Measurements from ENCODE around the gene TTC34.

The TTC34 gene

DNA sequence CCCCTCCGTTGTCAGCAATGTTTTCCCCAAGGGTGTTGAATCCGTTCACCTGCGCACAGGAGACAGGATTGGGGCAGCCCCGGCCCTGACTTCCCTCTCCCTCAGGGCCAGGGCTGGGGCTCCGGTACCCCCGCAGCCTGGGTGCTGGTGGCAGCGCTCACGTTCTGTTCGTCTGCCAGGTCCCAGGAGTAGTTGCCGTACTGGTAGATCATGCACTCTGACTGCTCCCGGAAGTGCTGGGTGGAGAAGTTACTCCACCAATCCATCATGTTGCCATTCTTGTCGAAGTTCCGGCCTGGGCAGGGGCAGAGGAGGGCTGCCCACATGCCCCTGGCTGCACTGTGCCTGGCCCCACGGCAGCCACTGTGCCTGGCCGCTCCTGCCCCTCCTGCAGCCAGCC lies 208.8 kb downstream of the TTC34 start:
- TF ChIP-seq, protein P1, sequence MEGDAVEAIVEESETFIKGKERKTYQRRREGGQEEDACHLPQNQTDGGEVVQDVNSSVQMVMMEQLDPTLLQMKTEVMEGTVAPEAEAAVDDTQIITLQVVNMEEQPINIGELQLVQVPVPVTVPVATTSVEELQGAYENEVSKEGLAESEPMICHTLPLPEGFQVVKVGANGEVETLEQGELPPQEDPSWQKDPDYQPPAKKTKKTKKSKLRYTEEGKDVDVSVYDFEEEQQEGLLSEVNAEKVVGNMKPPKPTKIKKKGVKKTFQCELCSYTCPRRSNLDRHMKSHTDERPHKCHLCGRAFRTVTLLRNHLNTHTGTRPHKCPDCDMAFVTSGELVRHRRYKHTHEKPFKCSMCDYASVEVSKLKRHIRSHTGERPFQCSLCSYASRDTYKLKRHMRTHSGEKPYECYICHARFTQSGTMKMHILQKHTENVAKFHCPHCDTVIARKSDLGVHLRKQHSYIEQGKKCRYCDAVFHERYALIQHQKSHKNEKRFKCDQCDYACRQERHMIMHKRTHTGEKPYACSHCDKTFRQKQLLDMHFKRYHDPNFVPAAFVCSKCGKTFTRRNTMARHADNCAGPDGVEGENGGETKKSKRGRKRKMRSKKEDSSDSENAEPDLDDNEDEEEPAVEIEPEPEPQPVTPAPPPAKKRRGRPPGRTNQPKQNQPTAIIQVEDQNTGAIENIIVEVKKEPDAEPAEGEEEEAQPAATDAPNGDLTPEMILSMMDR (conservative IDR thresholded peaks at IDR 0.05; ENCODE audit: control insufficient read depth, insufficient read depth, low read depth, low read length): no peak
- H3K4me3 ChIP-seq (ENCODE audit: control insufficient read depth, low read depth, low read length): no peak overlapping the region
- DNase-seq (ENCODE audit: low read depth): no peak

DNA sequence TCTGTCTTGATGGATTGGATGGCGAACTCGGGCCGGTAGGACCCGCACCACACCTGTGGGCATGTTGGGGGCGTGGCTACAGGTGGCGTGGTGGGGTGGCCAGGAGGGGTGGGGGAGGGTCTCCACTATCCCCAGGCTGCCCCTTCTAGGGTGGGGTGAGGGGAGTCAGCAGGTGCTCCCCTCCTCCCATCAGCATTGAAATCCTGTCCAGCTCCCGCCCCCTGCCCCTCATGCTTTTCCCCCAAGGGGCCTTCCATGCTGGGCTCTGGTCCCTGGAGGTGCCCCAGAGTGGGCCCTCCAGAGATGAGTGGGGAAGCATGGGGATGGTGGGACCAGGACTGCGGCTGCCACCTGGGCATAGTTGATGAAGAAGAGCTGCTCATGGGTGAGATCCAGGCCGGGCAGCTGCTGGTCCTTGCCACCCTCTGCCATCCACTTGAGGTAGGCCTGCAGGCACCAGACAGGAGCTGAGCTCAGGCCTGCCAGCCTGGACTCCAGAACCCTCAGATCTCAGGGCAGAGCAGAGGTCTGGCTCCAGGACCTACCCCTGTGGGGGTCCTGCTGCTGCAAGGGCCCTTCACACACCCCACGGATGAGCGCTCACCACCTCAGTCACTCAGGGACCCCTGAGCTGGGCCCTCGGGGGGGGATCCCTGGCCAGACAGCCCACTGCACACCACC lies 209.8 kb downstream of the TTC34 start:
- no peak overlapping the region for H3K4me3 ChIP-seq (ENCODE audit: control insufficient read depth, low read depth, low read length)
- no peak for DNase-seq (ENCODE audit: low read depth)
- TF ChIP-seq, protein P1 (conservative IDR thresholded peaks at IDR 0.05; ENCODE audit: control insufficient read depth, insufficient read depth, low read depth, low read length): no peak

DNA sequence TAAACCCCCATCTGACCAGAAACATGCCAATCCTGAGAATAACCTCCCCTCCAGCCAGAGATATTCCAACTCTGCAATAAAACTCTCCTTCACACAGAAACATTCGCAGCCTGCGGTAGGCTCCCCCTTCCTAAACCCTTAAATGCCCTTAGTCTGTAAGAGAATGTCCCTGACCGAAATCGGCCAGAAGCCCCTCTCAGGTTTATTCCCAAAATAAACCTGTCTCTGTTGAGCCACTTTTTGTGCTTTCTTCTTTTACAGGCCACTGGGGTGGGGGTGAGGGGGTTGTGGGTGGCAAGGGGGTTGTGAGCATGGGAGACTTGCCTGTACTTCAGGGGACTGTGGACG lies 210.3 kb downstream of the TTC34 start:
- H3K4me3 ChIP-seq (ENCODE audit: control insufficient read depth, low read depth, low read length): no peak overlapping the region
- no peak for DNase-seq (ENCODE audit: low read depth)
- TF ChIP-seq, protein P1 (conservative IDR thresholded peaks at IDR 0.05; ENCODE audit: control insufficient read depth, insufficient read depth, low read depth, low read length): no peak

DNA sequence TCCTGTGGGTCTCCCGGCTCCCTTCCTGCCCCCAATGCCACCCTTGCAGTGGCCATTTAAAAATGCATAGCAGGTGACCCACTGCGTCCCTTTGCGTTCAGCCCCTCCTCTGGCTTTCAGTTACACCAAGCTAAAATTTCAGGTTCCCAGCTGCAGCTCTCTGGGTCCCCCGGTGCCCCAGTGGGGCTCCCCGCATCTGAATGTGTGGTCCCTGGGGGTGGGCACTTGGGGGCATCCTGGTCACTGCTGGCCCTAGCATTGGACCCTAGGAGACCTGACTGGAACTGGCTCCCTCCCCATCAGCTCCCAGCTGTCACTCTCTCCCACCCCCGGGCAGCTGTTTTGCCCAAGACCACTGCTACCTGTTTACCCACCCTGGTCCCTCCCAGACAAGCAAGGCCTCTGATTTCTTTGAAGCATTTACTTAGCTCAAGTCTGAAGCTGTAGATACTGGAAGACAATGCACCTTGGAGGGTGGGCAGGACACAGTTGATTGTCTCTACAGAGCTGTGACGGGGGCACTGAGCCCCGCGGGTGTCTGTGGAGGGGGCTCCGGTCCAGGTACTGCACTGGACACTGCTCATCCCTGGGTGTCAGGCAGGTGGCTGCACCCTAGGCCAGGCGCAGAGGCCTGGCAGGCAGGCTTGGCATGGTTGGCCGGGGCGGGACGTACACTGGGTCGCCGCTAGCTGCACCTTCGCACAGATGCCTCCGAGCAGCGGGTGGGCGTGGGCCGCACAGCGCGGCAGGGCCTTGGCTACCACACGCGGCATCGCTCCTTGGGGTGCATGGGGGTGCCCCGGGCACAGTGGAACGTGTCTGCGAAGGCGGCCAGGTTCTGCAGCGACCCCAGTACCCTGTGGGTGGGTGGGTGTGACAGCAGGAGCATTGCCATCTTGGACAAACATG lies 211.0 kb downstream of the TTC34 start:
- no peak for DNase-seq (ENCODE audit: low read depth)

DNA sequence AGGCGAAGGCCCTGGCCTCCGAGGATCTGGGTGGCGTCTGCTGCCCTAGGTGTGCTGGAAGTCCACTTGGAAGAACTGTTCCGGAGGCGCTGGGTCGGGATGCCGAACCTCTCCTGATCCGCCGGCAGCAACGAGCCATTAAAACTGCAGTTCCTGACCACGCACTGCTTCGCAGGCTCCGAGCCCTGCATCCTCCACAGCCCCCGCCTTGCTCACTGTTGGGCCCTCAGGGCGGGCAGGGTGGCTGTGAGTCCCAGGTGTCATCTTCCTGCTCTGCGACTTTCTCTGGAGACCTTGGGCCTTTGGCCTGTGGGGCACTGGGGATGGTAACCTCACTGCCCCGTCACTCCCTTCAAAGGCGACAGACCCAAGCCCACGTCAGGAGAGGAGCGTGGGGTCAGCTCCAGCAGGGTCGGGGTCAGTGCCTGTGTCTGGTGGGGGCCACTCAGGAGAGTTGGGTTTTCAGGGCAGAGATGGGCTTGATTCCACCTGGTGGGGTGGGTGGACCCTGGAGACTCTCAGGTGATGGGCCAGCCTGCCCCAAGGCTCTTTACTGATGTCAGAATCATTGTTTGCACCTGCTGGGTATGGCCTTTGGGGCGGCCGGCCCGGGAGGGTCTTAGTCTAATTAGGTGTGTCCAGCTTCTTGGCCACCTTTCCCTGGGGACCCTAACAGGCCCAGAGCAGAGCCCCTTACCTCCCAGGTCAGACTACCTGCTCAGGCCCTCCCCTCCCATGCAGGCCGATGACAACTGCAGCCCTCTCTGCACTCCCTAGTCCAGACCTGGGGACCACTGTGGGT lies 211.9 kb downstream of the TTC34 start:
- TF ChIP-seq, protein P1 (conservative IDR thresholded peaks at IDR 0.05; ENCODE audit: control insufficient read depth, insufficient read depth, low read depth, low read length): no peak
- DNase-seq (ENCODE audit: low read depth): no peak
- no peak overlapping the region for H3K4me3 ChIP-seq (ENCODE audit: control insufficient read depth, low read depth, low read length)

More for the DNA sequence above, 211.0 kb downstream of the TTC34 start:
- no peak overlapping the region for H3K4me3 ChIP-seq (ENCODE audit: control insufficient read depth, low read depth, low read length)
- TF ChIP-seq, protein P1 (conservative IDR thresholded peaks at IDR 0.05; ENCODE audit: control insufficient read depth, insufficient read depth, low read depth, low read length): no peak

DNA sequence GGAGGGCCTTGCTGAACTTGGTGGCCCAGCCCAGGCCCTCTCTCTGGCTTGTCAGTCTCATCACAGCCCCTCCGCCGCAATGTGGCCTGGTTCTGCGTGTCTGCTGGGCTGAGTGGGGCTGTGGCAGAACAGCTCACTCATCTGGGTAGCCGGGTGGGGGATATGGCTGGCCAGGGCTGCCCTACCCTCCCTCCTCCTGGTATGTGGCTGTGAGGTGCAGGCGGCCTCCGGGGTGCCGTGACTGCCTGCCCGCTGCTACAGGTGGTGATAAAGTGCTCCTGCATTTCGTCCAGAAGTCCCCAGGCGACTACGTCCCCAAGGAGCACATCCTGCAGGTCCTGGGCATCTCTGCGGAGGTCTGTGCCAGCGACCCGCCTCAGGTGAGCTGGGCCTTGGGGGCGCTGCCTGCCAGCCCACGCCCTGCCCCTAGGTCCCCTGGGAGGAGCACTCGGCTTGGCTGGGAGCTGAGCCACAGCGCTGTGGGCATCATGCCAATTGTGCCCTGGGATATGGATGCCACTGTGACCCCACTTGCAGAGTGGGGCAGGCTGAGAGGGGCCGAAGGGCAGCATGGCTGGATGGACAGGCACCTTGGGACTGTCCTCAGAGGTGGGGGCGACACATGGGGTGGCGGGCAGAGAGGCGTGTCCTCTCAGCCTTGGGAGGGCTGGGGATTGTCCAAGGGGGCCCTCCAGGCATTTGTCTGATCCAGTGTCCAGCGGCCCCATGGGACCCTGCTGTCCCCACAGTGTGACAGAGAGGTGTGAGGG lies 212.6 kb downstream of the TTC34 start:
- DNase-seq (ENCODE audit: low read depth): no peak
- no peak overlapping the region for H3K4me3 ChIP-seq (ENCODE audit: control insufficient read depth, low read depth, low read length)
- TF ChIP-seq, protein P1 (conservative IDR thresholded peaks at IDR 0.05; ENCODE audit: control insufficient read depth, insufficient read depth, low read depth, low read length): no peak

Measured in fibroblast of mammary gland (primary cell).